Activated CD4-positive, alpha-beta T cell treated with anti-CD3 and anti-CD28 coated beads for 36 hours (primary cell): ENCODE data around the gene QRFP. TPM values are rescaled to one million over a fixed set of nuclear protein-coding genes. Genes with fewer than 3 reads are reported as not detected.

Experiments
- ATAC-seq: fragments of 200-7000 bp; cut with Tn5 transposase; one replicate; pipeline ENCODE4 v1.10.0; 2021; ENCODE audit warnings: mild to moderate bottlenecking, moderate library complexity
- CTCF ChIA-PET: fragments of 350-600 bp; sonication (Branson Sonifier 250); formaldehyde crosslinking; loops from one replicate; lab custom pipeline; 2021; ENCODE audit warnings: antibody characterized with exemption; lab: Charles Lee
- POLR2A ChIA-PET: fragments of 350-600 bp; sonication (Branson Sonifier 250); formaldehyde crosslinking; loops from one replicate; lab custom pipeline; 2021; ENCODE audit warnings: antibody characterized with exemption, inconsistent platforms; lab: Charles Lee
- DNase-seq: peaks from one replicate; pipeline ENCODE4 v3.0.0-alpha.2; 2020
- H3K27ac Mint-ChIP-seq: one replicate; pipeline ENCODE4 v1.8.0; 2021; ENCODE audit warnings: mixed read lengths
- H3K27me3 Mint-ChIP-seq: one replicate; pipeline ENCODE4 v1.8.0; 2021; ENCODE audit warnings: mixed read lengths
- H3K36me3 Mint-ChIP-seq: one replicate; pipeline ENCODE4 v1.8.0; 2021; ENCODE audit warnings: low read depth, mixed read lengths
- H3K4me1 Mint-ChIP-seq: one replicate; pipeline ENCODE4 v1.8.0; 2021; ENCODE audit warnings: mixed read lengths
- H3K4me3 Mint-ChIP-seq: one replicate; pipeline ENCODE4 v1.8.0; 2021; ENCODE audit warnings: mild to moderate bottlenecking, moderate library complexity, mixed read lengths
- H3K9me3 Mint-ChIP-seq: one replicate; pipeline ENCODE4 v1.8.0; 2021; ENCODE audit warnings: low read depth, mixed read lengths
- intact Hi-C, 2 experiments: fragments of 100-400 bp; cut with DNase I in 1 of 2; cut with micrococcal nuclease in 1 of 2; formaldehyde crosslinking; loops; one replicate each; pipeline versions ENCODE4 v1.14.2 to v1.15.1; 2022 to 2024; cut with DNase I, micrococcal nuclease
- total RNA-seq, 2 experiments: library from RNA; stranded (reverse); gene quantifications; one replicate each; pipeline ENCODE4 v1.2.3, GENCODE V29; 2021

Gene QRFP
- total RNA-seq, 2 experiments from 2014 or later: not detected

DNA sequence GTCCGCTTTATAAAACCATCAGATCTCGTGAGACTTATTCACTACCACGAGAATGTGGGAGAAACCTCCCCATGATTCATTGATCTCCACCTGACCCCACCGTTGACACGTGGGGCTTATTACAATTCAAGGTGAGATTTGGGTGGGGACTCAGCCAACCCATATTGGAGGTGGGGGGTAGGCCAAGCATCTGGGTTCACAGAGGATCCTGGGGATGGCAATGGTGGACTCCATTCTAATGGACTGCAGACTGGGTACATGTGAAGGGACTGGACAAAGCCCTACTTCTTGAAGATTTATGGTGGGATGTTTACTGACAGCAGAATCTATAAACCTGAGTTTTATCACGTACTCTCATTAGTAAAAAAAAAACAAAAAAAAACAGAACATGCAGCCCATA, 15.1 kb downstream of the QRFP start:
- POLR2A ChIA-PET: no interaction called here
- intact Hi-C loops: no loop called here
- DNase-seq: no peak
- H3K27ac Mint-ChIP-seq: no peak overlapping the region
- H3K4me1 Mint-ChIP-seq: no peaks in the 10 kb centered on the region
- peaks cover 37% of the 10 kb centered on the region for H3K36me3 Mint-ChIP-seq
- no peak for ATAC-seq
- CTCF ChIA-PET: interaction anchor here (1.0 kb wide), 1 partner anchor 11 kb away, joined by 3 read pairs; no protein-coding TSS in a partner anchor
- H3K27me3 Mint-ChIP-seq: no peaks in the 10 kb centered on the region
- no peaks in the 10 kb centered on the region for H3K9me3 Mint-ChIP-seq
- H3K4me3 Mint-ChIP-seq: no peak overlapping the region

DNA sequence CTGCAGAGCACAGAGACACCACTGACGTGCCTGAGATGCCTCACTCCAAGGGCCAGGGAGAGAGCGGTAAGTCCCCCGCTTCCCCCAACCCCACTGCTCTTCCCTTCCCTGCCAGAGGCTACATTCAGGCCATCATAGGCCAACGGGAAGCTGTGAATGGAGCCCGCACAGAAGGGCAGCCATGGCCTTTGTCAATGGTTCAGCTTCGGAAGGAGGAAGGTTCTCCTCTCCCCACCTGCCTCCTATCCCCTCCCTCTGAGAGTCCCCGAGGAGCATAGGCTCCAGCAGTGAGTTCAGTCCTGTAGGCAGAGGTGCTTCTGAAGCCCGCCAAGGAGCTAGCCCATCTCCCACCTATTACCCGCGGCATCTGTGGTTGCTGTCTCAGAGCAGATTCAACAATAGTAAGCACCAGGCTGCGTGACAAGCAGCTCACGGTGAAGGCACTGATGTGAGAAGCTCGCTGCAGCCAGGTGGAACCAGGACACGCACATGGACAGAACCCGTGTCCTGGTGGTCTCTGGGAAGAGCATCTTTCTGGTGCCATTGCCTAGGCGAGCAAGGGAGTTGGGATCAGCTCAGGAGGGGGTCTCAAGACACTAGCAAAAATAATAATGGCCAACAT, 15.9 kb downstream of the QRFP start:
- ATAC-seq (no peak), DNase-seq (no peak)
- ChIA-PET CTCF (interaction anchor here (0.7 to 1.0 kb wide), 4 partner anchors 11 to 174 kb away, joined by 3 to 4 read pairs (median 4); no protein-coding TSS in a partner anchor), POLR2A (interaction anchor here (0.7 kb wide), 1 partner anchor 1071 kb away, joined by 5 read pairs; no protein-coding TSS in a partner anchor)
- Mint-ChIP-seq H3K36me3 (peaks cover 34% of the 10 kb centered on the region), H3K27me3 (no peaks in the 10 kb centered on the region), H3K4me1 (no peaks in the 10 kb centered on the region), H3K27ac (no peak overlapping the region), H3K9me3 (no peaks in the 10 kb centered on the region), H3K4me3 (no peak overlapping the region)
- intact Hi-C loops: no loop called here

DNA sequence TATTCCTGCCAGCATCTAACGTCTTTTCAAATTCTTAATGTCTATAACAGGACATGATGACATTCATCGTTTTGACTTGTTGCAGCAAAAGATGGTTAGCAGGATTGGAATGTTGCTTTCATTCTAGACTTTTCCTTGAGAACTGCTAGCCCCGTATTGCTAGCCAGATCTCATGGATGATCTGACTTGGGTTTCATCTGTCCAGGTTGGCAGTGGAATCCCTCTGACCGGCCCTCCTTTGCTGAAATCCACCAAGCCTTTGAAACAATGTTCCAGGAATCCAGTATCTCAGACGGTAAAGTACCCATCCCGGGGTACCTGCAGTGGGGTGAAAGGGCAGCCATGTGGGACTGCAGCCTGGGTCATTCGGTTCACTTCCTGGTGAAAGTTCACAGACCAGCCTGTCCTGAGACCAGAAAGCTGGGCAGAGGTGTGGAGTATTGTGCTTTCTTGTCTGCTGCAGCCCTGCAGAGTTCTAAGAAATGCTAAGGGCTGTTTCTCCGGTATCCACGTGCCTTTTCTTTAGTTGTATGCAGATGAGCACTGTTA, 16.7 kb downstream of the QRFP start:
- ChIA-PET CTCF (interaction anchor here (1.0 kb wide), 1 partner anchor 15 kb away, joined by 4 read pairs; no protein-coding TSS in a partner anchor), POLR2A (no interaction called here)
- Mint-ChIP-seq H3K4me1 (no peaks in the 10 kb centered on the region), H3K36me3 (peaks cover 35% of the 10 kb centered on the region), H3K27me3 (no peaks in the 10 kb centered on the region), H3K4me3 (no peak overlapping the region), H3K9me3 (no peaks in the 10 kb centered on the region), H3K27ac (no peak overlapping the region)
- DNase-seq: no peak
- intact Hi-C loops: no loop called here
- no peak for ATAC-seq

DNA sequence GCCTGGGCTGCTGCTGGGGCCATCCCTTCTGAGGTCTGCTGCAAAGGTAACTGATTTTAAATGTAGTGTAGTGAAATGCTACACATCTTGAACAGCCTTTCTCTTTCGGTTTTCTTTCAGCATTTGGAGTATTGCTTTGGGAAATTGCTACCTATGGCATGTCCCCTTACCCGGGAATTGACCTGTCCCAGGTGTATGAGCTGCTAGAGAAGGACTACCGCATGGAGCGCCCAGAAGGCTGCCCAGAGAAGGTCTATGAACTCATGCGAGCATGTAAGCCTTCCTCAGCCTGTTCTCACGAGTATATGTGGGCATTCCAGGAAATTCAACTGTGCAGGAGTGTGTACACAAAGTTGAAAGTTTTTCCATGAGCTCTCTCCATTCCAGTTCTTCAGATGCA, 18.3 kb downstream of the QRFP start:
- no peaks in the 10 kb centered on the region for H3K9me3 Mint-ChIP-seq
- H3K36me3 Mint-ChIP-seq: peaks cover 38% of the 10 kb centered on the region
- no peaks in the 10 kb centered on the region for H3K4me1 Mint-ChIP-seq
- intact Hi-C loops: no loop called here
- no peak overlapping the region for H3K4me3 Mint-ChIP-seq
- ChIA-PET CTCF (interaction anchor here (1.0 kb wide), 1 partner anchor 119 kb away, joined by 4 read pairs; no protein-coding TSS in a partner anchor), POLR2A (interaction anchor here (0.7 kb wide), 1 partner anchor 170 kb away, joined by 5 read pairs; no protein-coding TSS in a partner anchor)
- no peak overlapping the region for H3K27ac Mint-ChIP-seq
- ATAC-seq (no peak), DNase-seq (no peak)
- no peaks in the 10 kb centered on the region for H3K27me3 Mint-ChIP-seq

DNA sequence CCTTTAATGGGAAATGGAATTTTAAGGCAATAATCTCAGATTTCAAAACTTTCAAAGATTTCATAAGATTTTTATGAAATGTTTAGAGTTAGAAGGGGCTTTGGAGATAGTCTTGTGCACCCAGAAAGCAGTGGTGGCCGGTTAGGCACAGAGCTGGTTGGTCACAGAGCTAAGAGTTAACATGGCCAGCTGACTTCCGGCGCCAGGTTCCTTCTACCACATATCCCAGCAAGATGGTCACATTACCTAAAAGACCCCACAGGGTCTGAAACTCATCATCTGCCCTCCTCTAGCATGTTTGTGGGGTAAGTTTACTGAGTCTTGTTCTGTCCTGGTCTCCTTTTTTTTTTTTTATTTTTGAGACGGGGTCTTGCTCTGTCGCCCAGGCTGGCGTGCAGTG, 19.3 kb downstream of the QRFP start:
- H3K9me3 Mint-ChIP-seq: no peaks in the 10 kb centered on the region
- no peak overlapping the region for H3K4me3 Mint-ChIP-seq
- H3K27ac Mint-ChIP-seq: no peak overlapping the region
- H3K27me3 Mint-ChIP-seq: no peaks in the 10 kb centered on the region
- POLR2A ChIA-PET: interaction anchor here (0.7 kb wide), 1 partner anchor 169 kb away, joined by 5 read pairs; no protein-coding TSS in a partner anchor
- DNase-seq (no peak), ATAC-seq (no peak)
- peaks cover 39% of the 10 kb centered on the region for H3K36me3 Mint-ChIP-seq
- no peaks in the 10 kb centered on the region for H3K4me1 Mint-ChIP-seq
- CTCF ChIA-PET: interaction anchor here (0.6 to 1.3 kb wide), 2 partner anchors 169 to 1030 kb away, joined by 3 to 4 read pairs; no protein-coding TSS in a partner anchor
- intact Hi-C loops: no loop called here

DNA sequence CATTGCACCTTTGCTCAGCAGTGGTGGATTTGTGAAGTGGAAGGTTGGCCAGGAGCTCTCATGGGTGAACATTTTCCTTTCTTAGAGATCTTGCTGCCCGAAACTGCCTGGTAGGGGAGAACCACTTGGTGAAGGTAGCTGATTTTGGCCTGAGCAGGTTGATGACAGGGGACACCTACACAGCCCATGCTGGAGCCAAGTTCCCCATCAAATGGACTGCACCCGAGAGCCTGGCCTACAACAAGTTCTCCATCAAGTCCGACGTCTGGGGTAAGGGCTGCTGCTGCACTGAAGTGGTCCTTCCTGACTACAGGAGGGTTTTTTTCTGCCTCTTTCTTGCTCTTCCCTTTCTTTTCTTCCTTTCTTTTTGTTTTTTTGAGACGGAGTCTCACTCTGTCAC, 21.8 kb downstream of the QRFP start:
- intact Hi-C loops: no loop called here
- Mint-ChIP-seq H3K4me3 (no peak overlapping the region), H3K9me3 (no peaks in the 10 kb centered on the region), H3K36me3 (peaks cover 31% of the 10 kb centered on the region), H3K4me1 (no peaks in the 10 kb centered on the region), H3K27me3 (no peaks in the 10 kb centered on the region), H3K27ac (no peak overlapping the region)
- no peak for DNase-seq
- POLR2A ChIA-PET: interaction anchor here (0.6 kb wide), 1 partner anchor 10 kb away, joined by 7 read pairs; no protein-coding TSS in a partner anchor
- ATAC-seq: no peak
- CTCF ChIA-PET: no interaction called here

DNA sequence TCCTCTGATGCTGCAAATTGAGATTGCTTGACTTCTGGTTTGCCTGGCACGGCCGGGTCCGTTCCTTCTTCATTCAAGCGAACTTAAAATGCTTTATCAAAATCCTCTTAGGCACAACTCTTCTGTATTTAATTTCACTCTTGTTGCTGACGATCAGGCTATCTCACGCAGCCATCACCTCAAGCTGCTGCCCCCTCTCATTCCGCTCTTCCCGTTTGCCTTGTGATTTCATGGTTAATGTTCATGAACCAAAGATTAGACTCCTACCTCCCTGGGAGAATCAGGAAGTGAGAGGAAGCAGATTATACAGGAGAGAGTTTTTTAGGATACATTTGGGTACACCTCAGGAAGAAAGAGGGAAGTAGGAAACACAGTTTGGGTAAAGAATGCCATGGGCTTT, 22.6 kb downstream of the QRFP start:
- intact Hi-C loops: no loop called here
- no peaks in the 10 kb centered on the region for H3K4me1 Mint-ChIP-seq
- no peak for ATAC-seq
- H3K9me3 Mint-ChIP-seq: no peaks in the 10 kb centered on the region
- no peak overlapping the region for H3K4me3 Mint-ChIP-seq
- H3K27me3 Mint-ChIP-seq: no peaks in the 10 kb centered on the region
- ChIA-PET POLR2A (no interaction called here), CTCF (no interaction called here)
- DNase-seq: no peak
- no peak overlapping the region for H3K27ac Mint-ChIP-seq
- H3K36me3 Mint-ChIP-seq: peaks cover 23% of the 10 kb centered on the region

DNA sequence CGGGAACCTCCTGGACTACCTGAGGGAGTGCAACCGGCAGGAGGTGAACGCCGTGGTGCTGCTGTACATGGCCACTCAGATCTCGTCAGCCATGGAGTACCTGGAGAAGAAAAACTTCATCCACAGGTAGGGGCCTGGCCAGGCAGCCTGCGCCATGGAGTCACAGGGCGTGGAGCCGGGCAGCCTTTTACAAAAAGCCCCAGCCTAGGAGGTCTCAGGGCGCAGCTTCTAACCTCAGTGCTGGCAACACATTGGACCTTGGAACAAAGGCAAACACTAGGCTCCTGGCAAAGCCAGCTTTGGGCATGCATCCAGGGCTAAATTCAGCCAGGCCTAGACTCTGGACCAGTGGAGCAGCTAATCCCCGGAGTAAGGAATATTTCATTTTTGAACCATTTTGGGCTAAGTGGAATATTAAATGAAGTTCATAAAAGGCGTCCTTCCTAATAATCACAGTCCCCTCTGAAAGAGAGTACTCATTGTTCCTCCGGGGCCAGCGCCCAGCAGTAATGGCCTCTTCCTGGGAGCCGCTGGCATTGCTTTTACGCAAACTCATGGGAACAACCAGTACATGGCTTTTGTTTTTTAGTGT, 23.6 kb downstream of the QRFP start:
- DNase-seq (no peak), ATAC-seq (no peak)
- no peak overlapping the region for H3K27ac Mint-ChIP-seq
- ChIA-PET CTCF (no interaction called here), POLR2A (no interaction called here)
- H3K9me3 Mint-ChIP-seq: no peaks in the 10 kb centered on the region
- no peaks in the 10 kb centered on the region for H3K4me1 Mint-ChIP-seq
- no peak overlapping the region for H3K4me3 Mint-ChIP-seq
- H3K27me3 Mint-ChIP-seq: no peaks in the 10 kb centered on the region
- intact Hi-C loops: no loop called here
- H3K36me3 Mint-ChIP-seq: peaks cover 20% of the 10 kb centered on the region

DNA sequence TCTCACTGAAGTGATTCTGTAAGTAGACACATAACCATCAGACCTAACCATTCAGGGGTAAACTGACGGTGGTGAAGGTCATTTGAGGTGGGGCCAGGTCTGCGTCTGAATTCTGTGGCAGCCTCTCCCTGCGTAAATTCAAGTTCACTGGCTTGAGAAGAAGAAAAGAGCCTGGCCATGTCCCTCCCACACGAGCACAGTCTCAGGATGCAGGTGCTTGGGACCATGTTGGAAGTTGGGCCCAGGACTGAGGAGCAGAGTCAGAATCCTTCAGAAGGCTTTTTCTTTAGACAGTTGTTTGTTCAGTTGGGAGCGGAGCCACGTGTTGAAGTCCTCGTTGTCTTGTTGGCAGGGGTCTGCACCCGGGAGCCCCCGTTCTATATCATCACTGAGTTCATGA, 24.1 kb downstream of the QRFP start:
- DNase-seq: no peak
- Mint-ChIP-seq H3K27ac (no peak overlapping the region), H3K36me3 (peaks cover 20% of the 10 kb centered on the region), H3K4me3 (no peak overlapping the region), H3K4me1 (no peaks in the 10 kb centered on the region), H3K27me3 (no peaks in the 10 kb centered on the region), H3K9me3 (no peaks in the 10 kb centered on the region)
- intact Hi-C loops: no loop called here
- no peak for ATAC-seq
- ChIA-PET CTCF (no interaction called here), POLR2A (no interaction called here)

DNA sequence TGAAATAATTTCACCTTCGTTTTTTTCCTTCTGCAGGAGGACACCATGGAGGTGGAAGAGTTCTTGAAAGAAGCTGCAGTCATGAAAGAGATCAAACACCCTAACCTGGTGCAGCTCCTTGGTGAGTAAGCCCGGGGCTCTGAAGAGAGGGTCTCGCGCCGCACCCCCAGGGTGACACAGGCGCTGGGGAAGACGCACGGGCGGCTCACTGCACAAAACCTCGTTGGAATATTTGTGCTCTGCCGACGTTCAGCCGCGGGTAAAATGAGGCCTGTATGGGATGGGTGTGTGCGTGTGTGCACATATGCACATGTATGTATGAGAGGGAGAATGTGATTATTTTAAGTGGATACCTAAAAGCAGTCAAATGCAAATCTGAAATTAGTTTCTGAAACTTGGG, 24.5 kb downstream of the QRFP start:
- Mint-ChIP-seq H3K27me3 (no peaks in the 10 kb centered on the region), H3K4me3 (no peak overlapping the region), H3K4me1 (no peaks in the 10 kb centered on the region), H3K36me3 (peaks cover 20% of the 10 kb centered on the region), H3K9me3 (no peaks in the 10 kb centered on the region), H3K27ac (no peak overlapping the region)
- DNase-seq (no peak), ATAC-seq (no peak)
- CTCF ChIA-PET: interaction anchor here (0.7 kb wide), 1 partner anchor 115 kb away, joined by 3 read pairs; no protein-coding TSS in a partner anchor
- intact Hi-C loops: no loop called here
- POLR2A ChIA-PET: no interaction called here

DNA sequence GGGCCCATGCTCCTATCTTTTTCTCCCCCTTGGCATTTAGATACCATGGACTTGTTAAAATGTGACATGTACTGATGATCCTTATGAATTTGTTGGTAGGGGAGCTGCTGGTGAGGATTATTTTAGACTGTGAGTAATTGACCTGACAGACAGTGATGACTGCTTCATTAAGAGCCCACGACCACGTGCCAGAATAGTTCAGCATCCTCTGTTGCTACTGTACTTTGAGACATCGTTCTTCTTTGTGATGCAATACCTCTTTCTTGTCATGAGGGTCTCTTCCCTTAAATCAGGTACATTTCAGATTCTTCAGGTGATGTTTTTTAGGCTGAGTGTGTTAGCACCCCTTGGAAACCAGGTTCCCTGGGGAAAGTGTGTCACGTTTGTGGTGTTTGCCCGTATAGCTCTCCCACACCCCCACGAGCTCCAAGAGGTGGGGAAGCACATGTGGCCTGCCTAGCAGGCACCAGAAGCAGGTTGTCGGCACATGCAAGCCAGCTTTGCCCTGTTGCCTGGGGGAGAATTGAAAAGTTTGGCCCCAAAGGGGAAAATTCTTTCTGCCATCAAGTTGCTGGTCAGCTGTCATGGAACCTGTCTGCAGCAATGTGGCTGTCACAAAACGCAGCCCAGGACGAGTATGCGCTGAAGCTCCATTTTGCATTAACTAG, 25.1 kb downstream of the QRFP start:
- Mint-ChIP-seq H3K27ac (no peak overlapping the region), H3K9me3 (no peaks in the 10 kb centered on the region), H3K27me3 (no peaks in the 10 kb centered on the region), H3K4me3 (no peak overlapping the region), H3K4me1 (no peaks in the 10 kb centered on the region), H3K36me3 (peaks cover 20% of the 10 kb centered on the region)
- no peak for ATAC-seq
- no peak for DNase-seq
- CTCF ChIA-PET: interaction anchor here (0.7 to 2.1 kb wide), 2 partner anchors 115 to 170 kb away, joined by 3 to 9 read pairs; no protein-coding TSS in a partner anchor
- intact Hi-C loops: no loop called here
- POLR2A ChIA-PET: no interaction called here
